Cardiac septum (tissue), 1 donor: Measurements from ENCODE around the gene LRRC7. TPM values are rescaled to one million over a fixed set of nuclear protein-coding genes. Genes with fewer than 3 reads are reported as not detected.

Source experiments
- DNase-seq: peaks from one replicate; pipeline ENCODE4 v3.0.0-alpha.2; 2020; ENCODE audit warnings: low spot score
- intact Hi-C: fragments of 100-400 bp; cut with DNase I; formaldehyde crosslinking; loops from one replicate; pipeline ENCODE4 v1.14.0; 2022
- total RNA-seq: library from RNA; stranded (reverse); fragmentation: NEBNext Ultra II Directional; extraction: Animal tissue kit (Norgen Biotek cat#: 25700); gene quantifications from one replicate; pipeline ENCODE4 v1.2.1, GENCODE V29; 2021
- donor health status: DM: no; HTN: no; CAD: no.

LRRC7 gene
- total RNA-seq, 1 donor from 2014 or later = 0.11 TPM

GRCh38 chr1:70048336-70049094, 480.8 kb downstream of the LRRC7 start:
- no peak for DNase-seq
- intact Hi-C loops = no loop called here

GRCh38 chr1:70051926-70052325, 484.2 kb downstream of the LRRC7 start:
- intact Hi-C loops = no loop called here
- no peak for DNase-seq

GRCh38 chr1:70057500-70057899, 489.8 kb downstream of the LRRC7 start:
- no peak for DNase-seq
- intact Hi-C loops = no loop called here

- no peak for DNase-seq
- intact Hi-C loops = no loop called here
These were observed 493.5 kb downstream of the LRRC7 start for GRCh38 chr1:70061231-70061630.

GRCh38 chr1:70063861-70064260, 496.1 kb downstream of the LRRC7 start:
- intact Hi-C loops = no loop called here

GRCh38 chr1:70066711-70067110, 499.0 kb downstream of the LRRC7 start:
- intact Hi-C loops = no loop called here
- DNase-seq = no peak

More at GRCh38 chr1:70063861-70064260, 496.1 kb downstream of the LRRC7 start:
- no peak for DNase-seq

GRCh38 chr1:70071601-70072000, 503.9 kb downstream of the LRRC7 start:
- DNase-seq = no peak
- intact Hi-C loops = no loop called here

GRCh38 chr1:70072231-70072751, 504.6 kb downstream of the LRRC7 start:
- no peak for DNase-seq
- intact Hi-C loops = no loop called here

GRCh38 chr1:70075761-70076160, 508.0 kb downstream of the LRRC7 start:
- no peak for DNase-seq
- intact Hi-C loops = no loop called here

- intact Hi-C loops = no loop called here
- no peak for DNase-seq
These were observed 509.3 kb downstream of the LRRC7 start for GRCh38 chr1:70077066-70077465.

- intact Hi-C loops = no loop called here
- no peak for DNase-seq
These were observed 511.8 kb downstream of the LRRC7 start for GRCh38 chr1:70079546-70079945.

- DNase-seq = no peak
- intact Hi-C loops = no loop called here
These were observed 515.8 kb downstream of the LRRC7 start for GRCh38 chr1:70083519-70083918.

GRCh38 chr1:70084314-70084915, 516.7 kb downstream of the LRRC7 start:
- DNase-seq = no peak
- intact Hi-C loops = no loop called here

GRCh38 chr1:70085521-70085920, 517.8 kb downstream of the LRRC7 start:
- intact Hi-C loops = no loop called here
- no peak for DNase-seq

GRCh38 chr1:70086897-70087296, 519.2 kb downstream of the LRRC7 start:
- intact Hi-C loops = no loop called here
- DNase-seq = no peak

- DNase-seq = no peak
- intact Hi-C loops = no loop called here
These were observed 522.4 kb downstream of the LRRC7 start for GRCh38 chr1:70090141-70090540.

- intact Hi-C loops = no loop called here
These were observed 523.2 kb downstream of the LRRC7 start for GRCh38 chr1:70090875-70091274.

GRCh38 chr1:70091811-70092210, 524.1 kb downstream of the LRRC7 start:
- no peak for DNase-seq
- intact Hi-C loops = no loop called here

More at GRCh38 chr1:70090875-70091274, 523.2 kb downstream of the LRRC7 start:
- no peak for DNase-seq

GRCh38 chr1:70092526-70092925, 524.8 kb downstream of the LRRC7 start:
- intact Hi-C loops = no loop called here
- no peak for DNase-seq

- intact Hi-C loops = no loop called here
- DNase-seq = no peak
These were observed 525.7 kb downstream of the LRRC7 start for GRCh38 chr1:70093250-70093975.
